Measurements from ENCODE around the gene BLOC1S5. TPM values are rescaled to one million over a fixed set of nuclear protein-coding genes. Genes with fewer than 3 reads are reported as not detected.
A peak's percentile ranks its signal among the peaks of the same experiment; 100 is the strongest.

BLOC1S5 gene
- total RNA-seq, 1 donor from 2014 or later, result 10.7 TPM

DNA sequence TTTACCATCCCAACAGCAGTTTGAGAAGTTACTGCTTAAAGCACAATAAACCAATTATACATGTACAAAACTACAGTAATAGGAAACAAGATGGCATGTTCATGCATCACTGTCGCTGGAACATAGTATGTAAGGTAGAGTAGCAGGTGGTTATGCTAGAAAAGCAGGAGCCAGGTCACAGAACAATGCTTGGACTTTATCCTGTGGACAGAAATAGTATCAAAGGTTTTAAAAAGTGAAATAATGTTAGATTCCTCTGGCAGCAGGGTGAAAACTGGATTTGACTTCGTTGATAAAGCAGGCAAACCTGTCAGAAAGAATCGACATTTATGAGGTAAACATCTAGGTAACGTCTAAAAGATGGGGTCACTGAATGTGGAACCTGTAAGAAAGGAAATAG, 2.5 kb downstream of the BLOC1S5 start:
- no peaks in the 10 kb centered on the region for H3K9me3 ChIP-seq
- no peak overlapping the region for H3K4me3 ChIP-seq
- no peak for ATAC-seq
- no peaks in the 10 kb centered on the region for H3K27me3 ChIP-seq
- H3K27ac ChIP-seq, result no peak overlapping the region
- TF ChIP-seq, protein P1, sequence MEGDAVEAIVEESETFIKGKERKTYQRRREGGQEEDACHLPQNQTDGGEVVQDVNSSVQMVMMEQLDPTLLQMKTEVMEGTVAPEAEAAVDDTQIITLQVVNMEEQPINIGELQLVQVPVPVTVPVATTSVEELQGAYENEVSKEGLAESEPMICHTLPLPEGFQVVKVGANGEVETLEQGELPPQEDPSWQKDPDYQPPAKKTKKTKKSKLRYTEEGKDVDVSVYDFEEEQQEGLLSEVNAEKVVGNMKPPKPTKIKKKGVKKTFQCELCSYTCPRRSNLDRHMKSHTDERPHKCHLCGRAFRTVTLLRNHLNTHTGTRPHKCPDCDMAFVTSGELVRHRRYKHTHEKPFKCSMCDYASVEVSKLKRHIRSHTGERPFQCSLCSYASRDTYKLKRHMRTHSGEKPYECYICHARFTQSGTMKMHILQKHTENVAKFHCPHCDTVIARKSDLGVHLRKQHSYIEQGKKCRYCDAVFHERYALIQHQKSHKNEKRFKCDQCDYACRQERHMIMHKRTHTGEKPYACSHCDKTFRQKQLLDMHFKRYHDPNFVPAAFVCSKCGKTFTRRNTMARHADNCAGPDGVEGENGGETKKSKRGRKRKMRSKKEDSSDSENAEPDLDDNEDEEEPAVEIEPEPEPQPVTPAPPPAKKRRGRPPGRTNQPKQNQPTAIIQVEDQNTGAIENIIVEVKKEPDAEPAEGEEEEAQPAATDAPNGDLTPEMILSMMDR (IDR thresholded peaks at IDR 0.05), result no peak
- DNase-seq, result no peak
- intact Hi-C loops (cut with DNase I), result no loop called here
- H3K4me1 ChIP-seq, result peaks cover 4% of the 10 kb centered on the region
- H3K36me3 ChIP-seq, result peaks cover 31% of the 10 kb centered on the region

DNA sequence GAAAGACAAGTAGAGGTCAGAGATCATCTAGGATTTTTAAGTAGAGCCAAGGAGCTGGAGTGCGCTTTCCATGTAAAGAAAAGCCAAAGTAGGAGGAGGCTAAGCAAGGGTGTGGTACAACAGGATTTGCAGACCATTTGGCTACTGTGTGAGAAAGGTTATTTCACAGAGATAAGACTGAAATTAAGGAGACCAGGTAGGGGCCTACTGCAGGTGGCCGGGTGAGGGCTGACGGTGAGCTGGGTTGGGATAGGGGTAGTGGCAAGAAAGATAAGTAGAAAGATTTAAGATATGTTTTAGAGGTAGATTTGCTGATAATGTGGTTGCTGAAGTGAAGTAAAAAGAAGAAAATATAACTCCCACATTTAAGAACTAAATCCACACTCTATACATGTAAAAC, 3.8 kb downstream of the BLOC1S5 start:
- Histone ChIP-seq H3K27me3 (no peaks in the 10 kb centered on the region), H3K27ac (no peak overlapping the region), H3K4me1 (peaks cover 4% of the 10 kb centered on the region), H3K9me3 (no peaks in the 10 kb centered on the region), H3K4me3 (no peak overlapping the region), H3K36me3 (peaks cover 31% of the 10 kb centered on the region)
- DNase-seq (no peak), ATAC-seq (no peak)
- TF ChIP-seq, protein P1 (IDR thresholded peaks at IDR 0.05), result no peak
- intact Hi-C loops (cut with DNase I), result no loop called here

DNA sequence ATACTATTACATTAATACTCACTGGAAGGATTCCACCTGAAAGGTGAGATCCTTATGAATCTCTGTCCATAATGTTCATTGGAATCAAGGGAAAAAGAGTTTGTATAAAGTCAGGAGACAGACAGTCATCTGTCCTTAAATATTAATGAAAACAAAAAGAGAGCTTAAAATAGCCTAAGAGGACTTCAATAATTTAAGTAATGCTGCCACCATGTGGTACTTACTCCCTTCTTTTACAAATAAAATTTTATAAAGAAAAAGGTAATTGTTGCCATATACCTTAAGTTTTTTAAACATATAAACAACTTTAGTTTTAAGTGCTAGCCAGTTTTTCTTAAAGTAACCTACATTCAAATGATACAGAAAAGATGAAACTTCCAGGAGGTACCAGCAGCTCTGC, 5.1 kb downstream of the BLOC1S5 start:
- H3K27me3 ChIP-seq, result no peaks in the 10 kb centered on the region
- peaks cover 38% of the 10 kb centered on the region for H3K36me3 ChIP-seq
- intact Hi-C loops (cut with DNase I), result no loop called here
- H3K27ac ChIP-seq, result no peak overlapping the region
- peaks cover 4% of the 10 kb centered on the region for H3K4me1 ChIP-seq
- TF ChIP-seq, protein P1 (IDR thresholded peaks at IDR 0.05), result peak; percentile 37
- no peaks in the 10 kb centered on the region for H3K9me3 ChIP-seq
- DNase-seq, result no peak
- no peak for ATAC-seq
- no peak overlapping the region for H3K4me3 ChIP-seq

DNA sequence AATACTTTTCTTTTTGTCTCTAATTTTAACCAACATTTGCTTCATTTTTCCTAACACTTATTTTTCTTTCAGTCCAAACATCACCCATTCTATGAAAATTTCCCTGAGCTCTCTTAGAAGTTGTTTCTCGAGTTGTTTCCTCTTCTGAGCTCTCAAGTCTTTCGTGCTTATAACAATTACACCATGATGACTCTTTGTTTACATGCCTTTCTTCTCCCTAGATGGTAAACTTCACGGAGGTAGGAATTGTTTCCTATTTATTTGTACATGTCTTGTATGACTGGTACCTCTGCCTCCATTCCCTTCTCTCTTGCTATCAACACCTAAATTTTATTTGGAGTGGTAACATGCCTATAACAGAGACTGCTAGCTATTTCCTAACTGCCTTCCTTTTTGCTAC, 6.4 kb downstream of the BLOC1S5 start:
- ATAC-seq (no peak), DNase-seq (no peak)
- H3K4me1 ChIP-seq, result no peaks in the 10 kb centered on the region
- no peak overlapping the region for H3K4me3 ChIP-seq
- H3K27ac ChIP-seq, result no peak overlapping the region
- H3K9me3 ChIP-seq, result no peaks in the 10 kb centered on the region
- peaks cover 38% of the 10 kb centered on the region for H3K36me3 ChIP-seq
- TF ChIP-seq, protein P1 (IDR thresholded peaks at IDR 0.05), result no peak
- no peaks in the 10 kb centered on the region for H3K27me3 ChIP-seq
- intact Hi-C loops (cut with DNase I), result no loop called here

DNA sequence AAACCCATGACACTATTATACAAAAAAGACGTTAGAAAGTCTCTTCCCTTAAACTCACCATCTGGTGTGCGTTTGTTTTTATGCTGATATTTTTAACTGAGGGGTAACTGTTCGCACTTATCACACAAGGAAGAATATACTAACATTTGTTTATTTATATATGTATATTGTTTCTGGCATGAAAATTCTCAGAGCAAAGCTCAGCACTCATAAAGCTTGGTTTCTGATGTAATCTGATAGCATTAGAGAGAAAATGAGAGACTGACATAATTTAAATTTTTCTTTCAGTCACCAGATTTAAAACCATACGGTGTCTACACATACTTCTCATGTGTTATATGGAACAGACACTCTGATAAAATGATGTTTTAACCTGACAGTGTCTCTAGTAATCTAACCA, 6.9 kb downstream of the BLOC1S5 start:
- intact Hi-C loops (cut with DNase I), result no loop called here
- Histone ChIP-seq H3K9me3 (no peaks in the 10 kb centered on the region), H3K27ac (no peak overlapping the region), H3K4me3 (no peak overlapping the region), H3K27me3 (no peaks in the 10 kb centered on the region), H3K36me3 (peaks cover 38% of the 10 kb centered on the region), H3K4me1 (no peaks in the 10 kb centered on the region)
- TF ChIP-seq, protein P1 (IDR thresholded peaks at IDR 0.05), result no peak
- ATAC-seq (no peak), DNase-seq (no peak)

DNA sequence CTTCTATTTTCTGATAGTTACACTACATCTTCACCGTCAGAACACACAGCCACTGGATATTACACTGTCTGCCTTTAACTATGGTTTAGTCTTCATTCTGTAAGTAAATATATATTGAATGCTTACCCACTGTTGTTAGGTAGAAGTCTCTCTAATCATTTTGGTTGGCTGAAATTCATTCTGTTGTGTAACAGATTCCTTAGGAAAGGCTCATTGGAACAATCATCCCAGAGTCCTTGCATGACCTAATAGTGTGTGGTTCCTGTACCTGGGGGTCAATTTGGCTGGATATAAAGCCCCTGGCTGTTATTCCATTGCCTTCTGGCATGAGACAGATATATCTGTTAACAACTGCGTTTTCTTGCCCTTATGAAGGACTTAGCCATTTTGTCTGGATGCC, 9.9 kb downstream of the BLOC1S5 start:
- H3K9me3 ChIP-seq, result no peaks in the 10 kb centered on the region
- H3K4me1 ChIP-seq, result no peaks in the 10 kb centered on the region
- peaks cover 13% of the 10 kb centered on the region for H3K36me3 ChIP-seq
- H3K27me3 ChIP-seq, result no peaks in the 10 kb centered on the region
- intact Hi-C loops (cut with DNase I), result loop anchor here (5.0 kb wide), 1 partner anchor 332 kb away; no protein-coding TSS in a partner anchor
- TF ChIP-seq, protein P1 (IDR thresholded peaks at IDR 0.05), result no peak
- DNase-seq (no peak), ATAC-seq (no peak)
- H3K27ac ChIP-seq, result no peak overlapping the region
- H3K4me3 ChIP-seq, result no peak overlapping the region

Measured in upper lobe of right lung (tissue), 1 donor.